IgD-negative memory B cell (primary cell): ENCODE data around the gene TMTC3. TPM values are rescaled to one million over a fixed set of nuclear protein-coding genes. Genes with fewer than 3 reads are reported as not detected.

Source experiments
- H3K27ac Mint-ChIP-seq, 3 donors: one replicate each; pipeline ENCODE4 v1.8.0; 2020 to 2022; ENCODE audit warnings: mild to moderate bottlenecking in 3 of 3, mixed read lengths in 3 of 3, moderate library complexity in 1 of 3
- H3K27me3 Mint-ChIP-seq: one replicate; pipeline ENCODE4 v1.8.0; 2021; ENCODE audit warnings: mixed read lengths
- H3K36me3 Mint-ChIP-seq: one replicate; pipeline ENCODE4 v1.8.0; 2020; ENCODE audit warnings: mild to moderate bottlenecking, mixed read lengths
- H3K4me1 Mint-ChIP-seq, 3 donors: one replicate each; pipeline ENCODE4 v1.8.0; 2020 to 2022; ENCODE audit warnings: mixed read lengths in 3 of 3, mild to moderate bottlenecking in 1 of 3
- H3K4me3 Mint-ChIP-seq, 4 donors: one replicate each; pipeline ENCODE4 v1.8.0; 2020 to 2022; ENCODE audit warnings: mild to moderate bottlenecking in 4 of 4, mixed read lengths in 4 of 4, moderate library complexity in 3 of 4
- H3K9me3 Mint-ChIP-seq, 3 donors: one replicate each; pipeline ENCODE4 v1.8.0; 2020 to 2021; ENCODE audit warnings: mixed read lengths in 3 of 3, mild to moderate bottlenecking in 1 of 3
- polyA plus RNA-seq: library from polyadenylated mRNA; unstranded; fragments of 300-500 nt; fragmentation: Illumina TruSeq; gene quantifications from one replicate; pipeline ENCODE4 v1.2.3, GENCODE V29; 2021

The TMTC3 gene
- polyA plus RNA-seq, 1 donor from 2014 or later, result 3.3 TPM

GRCh38 chr12:88227263-88227662 is 85.2 kb downstream of the TMTC3 start:
- Mint-ChIP-seq H3K36me3 (no peaks in the 10 kb centered on the region), H3K27me3 (no peaks in the 10 kb centered on the region), H3K27ac (no peak overlapping the region), H3K9me3 (peaks cover 0 to 3% (median 0%) of the 10 kb centered on the region in 3 donors), H3K4me1 (peaks cover 4 to 7% (median 4%) of the 10 kb centered on the region in 3 donors), H3K4me3 (no peak overlapping the region)

GRCh38 chr12:88227871-88228270 is 85.8 kb downstream of the TMTC3 start:
- Mint-ChIP-seq H3K27ac (no peak overlapping the region), H3K4me3 (no peak overlapping the region), H3K9me3 (peaks cover 0 to 2% (median 0%) of the 10 kb centered on the region in 3 donors), H3K27me3 (no peaks in the 10 kb centered on the region), H3K4me1 (peaks cover 4 to 7% (median 4%) of the 10 kb centered on the region in 3 donors), H3K36me3 (no peaks in the 10 kb centered on the region)

- Mint-ChIP-seq H3K4me1 (peaks cover 4 to 7% (median 4%) of the 10 kb centered on the region in 3 donors), H3K27me3 (no peaks in the 10 kb centered on the region), H3K36me3 (no peaks in the 10 kb centered on the region), H3K4me3 (peak overlapping the region in 1 of 4 donors; percentile 30), H3K27ac (no peak overlapping the region), H3K9me3 (peaks cover 0 to 2% (median 0%) of the 10 kb centered on the region in 3 donors)
Observed at GRCh38 chr12:88228720-88229119, 86.6 kb downstream of the TMTC3 start.

- H3K9me3 Mint-ChIP-seq, result no peaks in the 10 kb centered on the region
- H3K36me3 Mint-ChIP-seq, result no peaks in the 10 kb centered on the region
- H3K4me1 Mint-ChIP-seq, result peaks cover 4 to 7% (median 4%) of the 10 kb centered on the region in 3 donors
- no peaks in the 10 kb centered on the region for H3K27me3 Mint-ChIP-seq
- no peak overlapping the region for H3K4me3 Mint-ChIP-seq
- H3K27ac Mint-ChIP-seq, result no peak overlapping the region
Observed at GRCh38 chr12:88230271-88230670, 88.2 kb downstream of the TMTC3 start.

GRCh38 chr12:88235183-88235833 is 93.2 kb downstream of the TMTC3 start:
- H3K36me3 Mint-ChIP-seq, result peaks cover 2% of the 10 kb centered on the region
- H3K4me1 Mint-ChIP-seq, result peaks cover 0 to 1% (median 0%) of the 10 kb centered on the region in 3 donors
- no peak overlapping the region for H3K4me3 Mint-ChIP-seq
- H3K27me3 Mint-ChIP-seq, result no peaks in the 10 kb centered on the region
- peaks cover 0 to 3% (median 0%) of the 10 kb centered on the region in 3 donors for H3K9me3 Mint-ChIP-seq
- H3K27ac Mint-ChIP-seq, result no peak overlapping the region

GRCh38 chr12:88237954-88238353 is 95.8 kb downstream of the TMTC3 start:
- no peak overlapping the region for H3K27ac Mint-ChIP-seq
- H3K36me3 Mint-ChIP-seq, result peaks cover 2% of the 10 kb centered on the region
- H3K4me3 Mint-ChIP-seq, result no peak overlapping the region
- H3K9me3 Mint-ChIP-seq, result peaks cover 0 to 3% (median 0%) of the 10 kb centered on the region in 3 donors
- peaks cover 0 to 1% (median 0%) of the 10 kb centered on the region in 3 donors for H3K4me1 Mint-ChIP-seq
- no peaks in the 10 kb centered on the region for H3K27me3 Mint-ChIP-seq

- H3K36me3 Mint-ChIP-seq, result peaks cover 2% of the 10 kb centered on the region
- H3K9me3 Mint-ChIP-seq, result peaks cover 0 to 3% (median 0%) of the 10 kb centered on the region in 3 donors
- no peak overlapping the region for H3K27ac Mint-ChIP-seq
- no peaks in the 10 kb centered on the region for H3K27me3 Mint-ChIP-seq
- peaks cover 0 to 1% (median 0%) of the 10 kb centered on the region in 3 donors for H3K4me1 Mint-ChIP-seq
- H3K4me3 Mint-ChIP-seq, result no peak overlapping the region
Observed at GRCh38 chr12:88238406-88238805, 96.3 kb downstream of the TMTC3 start.

- H3K9me3 Mint-ChIP-seq, result peaks cover 0 to 3% (median 0%) of the 10 kb centered on the region in 3 donors
- H3K36me3 Mint-ChIP-seq, result no peaks in the 10 kb centered on the region
- no peaks in the 10 kb centered on the region for H3K27me3 Mint-ChIP-seq
- H3K4me3 Mint-ChIP-seq, result no peak overlapping the region
- no peak overlapping the region for H3K27ac Mint-ChIP-seq
- peaks cover 0 to 1% (median 0%) of the 10 kb centered on the region in 3 donors for H3K4me1 Mint-ChIP-seq
Observed at GRCh38 chr12:88241862-88242570, 99.9 kb downstream of the TMTC3 start.

- no peak overlapping the region for H3K27ac Mint-ChIP-seq
- H3K36me3 Mint-ChIP-seq, result no peaks in the 10 kb centered on the region
- H3K27me3 Mint-ChIP-seq, result no peaks in the 10 kb centered on the region
- no peaks in the 10 kb centered on the region for H3K4me1 Mint-ChIP-seq
- no peak overlapping the region for H3K4me3 Mint-ChIP-seq
- H3K9me3 Mint-ChIP-seq, result peaks cover 0 to 3% (median 0%) of the 10 kb centered on the region in 3 donors
Observed at GRCh38 chr12:88242571-88242925, 100.4 kb downstream of the TMTC3 start.

GRCh38 chr12:88242939-88243338 is 100.8 kb downstream of the TMTC3 start:
- Mint-ChIP-seq H3K4me3 (no peak overlapping the region), H3K27ac (no peak overlapping the region), H3K36me3 (no peaks in the 10 kb centered on the region), H3K4me1 (no peaks in the 10 kb centered on the region), H3K27me3 (no peaks in the 10 kb centered on the region), H3K9me3 (peaks cover 0 to 3% (median 0%) of the 10 kb centered on the region in 3 donors)

GRCh38 chr12:88243982-88244381 is 101.9 kb downstream of the TMTC3 start:
- Mint-ChIP-seq H3K36me3 (no peaks in the 10 kb centered on the region), H3K9me3 (peaks cover 0 to 3% (median 0%) of the 10 kb centered on the region in 3 donors), H3K27me3 (no peaks in the 10 kb centered on the region), H3K27ac (no peak overlapping the region), H3K4me1 (no peaks in the 10 kb centered on the region), H3K4me3 (no peak overlapping the region)

- Mint-ChIP-seq H3K27ac (no peak overlapping the region), H3K4me1 (no peaks in the 10 kb centered on the region), H3K36me3 (no peaks in the 10 kb centered on the region), H3K27me3 (no peaks in the 10 kb centered on the region), H3K9me3 (no peaks in the 10 kb centered on the region), H3K4me3 (no peak overlapping the region)
Observed at GRCh38 chr12:88245905-88246304, 103.8 kb downstream of the TMTC3 start.

- H3K4me1 Mint-ChIP-seq, result no peaks in the 10 kb centered on the region
- H3K27me3 Mint-ChIP-seq, result no peaks in the 10 kb centered on the region
- H3K36me3 Mint-ChIP-seq, result no peaks in the 10 kb centered on the region
Observed at GRCh38 chr12:88247241-88247643, 105.1 kb downstream of the TMTC3 start.

GRCh38 chr12:88248606-88249005 is 106.5 kb downstream of the TMTC3 start:
- Mint-ChIP-seq H3K36me3 (no peaks in the 10 kb centered on the region), H3K4me3 (no peak overlapping the region), H3K4me1 (no peaks in the 10 kb centered on the region)

More at GRCh38 chr12:88247241-88247643, 105.1 kb downstream of the TMTC3 start:
- Mint-ChIP-seq H3K27ac (no peak overlapping the region), H3K9me3 (no peaks in the 10 kb centered on the region), H3K4me3 (no peak overlapping the region)

More at GRCh38 chr12:88248606-88249005, 106.5 kb downstream of the TMTC3 start:
- H3K27ac Mint-ChIP-seq, result no peak overlapping the region
- no peaks in the 10 kb centered on the region for H3K9me3 Mint-ChIP-seq
- no peaks in the 10 kb centered on the region for H3K27me3 Mint-ChIP-seq
